Immature natural killer cell (primary cell): ENCODE results near the gene HAUS3. TPM values are rescaled to one million over a fixed set of nuclear protein-coding genes. Genes with fewer than 3 reads are reported as not detected.

Source experiments
- DNase-seq, 3 donors: peaks; one replicate each; pipeline ENCODE4 v3.0.0; 2022; ENCODE audit warnings: mixed read lengths in 1 of 3
- H3K27ac Mint-ChIP-seq, 6 donors: one replicate each; pipeline ENCODE4 v1.8.0; 2020; ENCODE audit warnings: mixed read lengths in 6 of 6, mild to moderate bottlenecking in 5 of 6, inconsistent platforms in 4 of 6, moderate library complexity in 3 of 6
- H3K27me3 Mint-ChIP-seq, 3 donors: one replicate each; pipeline ENCODE4 v1.8.0; 2020 to 2021; ENCODE audit warnings: low read depth in 3 of 3, mild to moderate bottlenecking in 3 of 3, mixed read lengths in 3 of 3, moderate library complexity in 3 of 3, inconsistent platforms in 1 of 3
- H3K36me3 Mint-ChIP-seq, 3 donors: one replicate each; pipeline ENCODE4 v1.8.0; 2020; ENCODE audit warnings: mixed read lengths in 3 of 3, inconsistent platforms in 2 of 3, mild to moderate bottlenecking in 2 of 3
- H3K4me1 Mint-ChIP-seq, 2 donors: one replicate each; pipeline ENCODE4 v1.8.0; 2020; ENCODE audit warnings: inconsistent platforms in 2 of 2, mild to moderate bottlenecking in 2 of 2, mixed read lengths in 2 of 2, moderate library complexity in 1 of 2
- H3K4me3 Mint-ChIP-seq, 5 donors: one replicate each; pipeline ENCODE4 v1.8.0; 2020; ENCODE audit warnings: mild to moderate bottlenecking in 5 of 5, mixed read lengths in 5 of 5, inconsistent platforms in 3 of 5, moderate library complexity in 3 of 5
- H3K9me3 Mint-ChIP-seq, 6 donors: one replicate each; pipeline ENCODE4 v1.8.0; 2020; ENCODE audit warnings: mild to moderate bottlenecking in 6 of 6, mixed read lengths in 6 of 6, inconsistent platforms in 4 of 6, moderate library complexity in 3 of 6
- polyA plus RNA-seq, 3 donors: library from polyadenylated mRNA; unstranded; fragments of 300-500 nt; fragmentation: Illumina TruSeq; gene quantifications; one replicate each; pipeline ENCODE4 v1.2.3, GENCODE V29; 2021

HAUS3 gene
- polyA plus RNA-seq = 10 to 100 TPM; 12.8 to 21.7 (median 16.5) TPM

GRCh38 chr4:2241410-2242353 lies at the start of gene HAUS3, which contains the start of gene POLN:
TSS of gene HAUS3 (minus strand) at chr4:2242121. CDS start at chr4:2240946, 1,175 bp downstream.
TSS of gene POLN (minus strand) at chr4:2242121. CDS start at chr4:2229231, 12,890 bp downstream.
- H3K9me3 Mint-ChIP-seq = no peaks in the 10 kb centered on the region
- peak within 1 kb of the TSS; percentile 83 to 92 (median 89) for H3K4me3 Mint-ChIP-seq
- peak; percentile 100 for DNase-seq
- H3K27me3 Mint-ChIP-seq = peaks cover 6 to 17% (median 14%) of the 10 kb centered on the region in 3 donors
- H3K27ac Mint-ChIP-seq = peak within 1 kb of the TSS; percentile 87 to 93 (median 90)
- H3K36me3 Mint-ChIP-seq = peaks cover 0 to 9% (median 5%) of the 10 kb centered on the region in 3 donors
- peaks cover 45 to 67% of the 10 kb centered on the region in 2 donors for H3K4me1 Mint-ChIP-seq

GRCh38 chr4:2290974-2291704 lies 49.2 kb upstream of the HAUS3 start:
- H3K4me3 Mint-ChIP-seq = peak overlapping the region; percentile 77 to 86 (median 80)
- peak overlapping the region; percentile 85 to 100 (median 97) for H3K27ac Mint-ChIP-seq
- peaks cover 0 to 20% (median 11%) of the 10 kb centered on the region in 3 donors for H3K36me3 Mint-ChIP-seq
- H3K4me1 Mint-ChIP-seq = peaks cover 28 to 34% of the 10 kb centered on the region in 2 donors
- DNase-seq = peak; percentile 93
- H3K9me3 Mint-ChIP-seq = no peaks in the 10 kb centered on the region
- peaks cover 11 to 16% (median 11%) of the 10 kb centered on the region in 3 donors for H3K27me3 Mint-ChIP-seq

- Mint-ChIP-seq H3K9me3 (no peaks in the 10 kb centered on the region), H3K27me3 (peaks cover 11 to 17% (median 11%) of the 10 kb centered on the region in 3 donors), H3K36me3 (peaks cover 0 to 21% (median 12%) of the 10 kb centered on the region in 3 donors), H3K27ac (peak overlapping the region; percentile 85 to 100 (median 97)), H3K4me3 (peak overlapping the region; percentile 77 to 86 (median 80)), H3K4me1 (peaks cover 28 to 30% of the 10 kb centered on the region in 2 donors)
- DNase-seq = no peak
Observed at GRCh38 chr4:2290488-2290887, 48.6 kb upstream of the HAUS3 start.

GRCh38 chr4:2289955-2290333 lies 48.0 kb upstream of the HAUS3 start:
- Mint-ChIP-seq H3K27me3 (peaks cover 11 to 18% (median 11%) of the 10 kb centered on the region in 3 donors), H3K9me3 (no peaks in the 10 kb centered on the region), H3K27ac (peak overlapping the region in 5 of 6 donors; percentile 96 to 100 (median 97)), H3K4me3 (peak overlapping the region in 3 of 5 donors; percentile 13 to 59 (median 49)), H3K4me1 (peaks cover 30% of the 10 kb centered on the region in 2 donors), H3K36me3 (peaks cover 0 to 23% (median 13%) of the 10 kb centered on the region in 3 donors)
- no peak for DNase-seq

GRCh38 chr4:2289311-2289954 lies 47.5 kb upstream of the HAUS3 start:
- peaks cover 0 to 21% (median 13%) of the 10 kb centered on the region in 3 donors for H3K36me3 Mint-ChIP-seq
- H3K4me1 Mint-ChIP-seq = peaks cover 31% of the 10 kb centered on the region in 2 donors
- H3K9me3 Mint-ChIP-seq = no peaks in the 10 kb centered on the region
- H3K4me3 Mint-ChIP-seq = peak overlapping the region in 2 of 5 donors; percentile 13 to 49
- DNase-seq = no peak
- H3K27me3 Mint-ChIP-seq = peaks cover 11 to 18% (median 11%) of the 10 kb centered on the region in 3 donors
- peak overlapping the region in 5 of 6 donors; percentile 96 to 100 (median 97) for H3K27ac Mint-ChIP-seq

- peaks cover 11 to 18% (median 11%) of the 10 kb centered on the region in 3 donors for H3K27me3 Mint-ChIP-seq
- H3K36me3 Mint-ChIP-seq = peaks cover 0 to 21% (median 17%) of the 10 kb centered on the region in 3 donors
- no peak overlapping the region for H3K4me3 Mint-ChIP-seq
- H3K9me3 Mint-ChIP-seq = no peaks in the 10 kb centered on the region
- no peak for DNase-seq
- H3K4me1 Mint-ChIP-seq = peaks cover 31 to 32% of the 10 kb centered on the region in 2 donors
- H3K27ac Mint-ChIP-seq = peak overlapping the region in 5 of 6 donors; percentile 57 to 100 (median 88)
Observed at GRCh38 chr4:2288051-2288541, 46.2 kb upstream of the HAUS3 start.

- no peaks in the 10 kb centered on the region for H3K9me3 Mint-ChIP-seq
- H3K27ac Mint-ChIP-seq = peak overlapping the region in 5 of 6 donors; percentile 57 to 100 (median 88)
- no peak overlapping the region for H3K4me3 Mint-ChIP-seq
- H3K4me1 Mint-ChIP-seq = peaks cover 33 to 36% of the 10 kb centered on the region in 2 donors
- H3K36me3 Mint-ChIP-seq = peaks cover 0 to 19% (median 14%) of the 10 kb centered on the region in 3 donors
- H3K27me3 Mint-ChIP-seq = peaks cover 11 to 19% (median 11%) of the 10 kb centered on the region in 3 donors
- DNase-seq = no peak
Observed at GRCh38 chr4:2287594-2287915, 45.6 kb upstream of the HAUS3 start.

- H3K27ac Mint-ChIP-seq = peak overlapping the region in 5 of 6 donors; percentile 54 to 100 (median 69)
- H3K4me1 Mint-ChIP-seq = peaks cover 36 to 37% of the 10 kb centered on the region in 2 donors
- H3K36me3 Mint-ChIP-seq = peaks cover 0 to 24% (median 16%) of the 10 kb centered on the region in 3 donors
- DNase-seq = no peak
- peaks cover 13 to 24% (median 15%) of the 10 kb centered on the region in 3 donors for H3K27me3 Mint-ChIP-seq
- H3K9me3 Mint-ChIP-seq = no peaks in the 10 kb centered on the region
- H3K4me3 Mint-ChIP-seq = peak overlapping the region in 1 of 5 donors; percentile 41
Observed at GRCh38 chr4:2286904-2287593, 45.1 kb upstream of the HAUS3 start.

- Mint-ChIP-seq H3K4me3 (no peak overlapping the region), H3K27ac (peak overlapping the region in 5 of 6 donors; percentile 74 to 100 (median 88)), H3K4me1 (peaks cover 41% of the 10 kb centered on the region in 2 donors), H3K36me3 (peaks cover 0 to 22% (median 16%) of the 10 kb centered on the region in 3 donors), H3K27me3 (peaks cover 13 to 22% (median 15%) of the 10 kb centered on the region in 3 donors), H3K9me3 (no peaks in the 10 kb centered on the region)
- no peak for DNase-seq
Observed at GRCh38 chr4:2285613-2286381, 43.9 kb upstream of the HAUS3 start.

- Mint-ChIP-seq H3K27ac (peak overlapping the region in 5 of 6 donors; percentile 74 to 100 (median 88)), H3K36me3 (peaks cover 0 to 20% (median 16%) of the 10 kb centered on the region in 3 donors), H3K9me3 (no peaks in the 10 kb centered on the region), H3K4me1 (peaks cover 38 to 44% of the 10 kb centered on the region in 2 donors), H3K4me3 (peak overlapping the region in 1 of 5 donors; percentile 20), H3K27me3 (peaks cover 12 to 21% (median 13%) of the 10 kb centered on the region in 3 donors)
- peak; percentile 48 to 61 (median 60) for DNase-seq
Observed at GRCh38 chr4:2284934-2285612, 43.2 kb upstream of the HAUS3 start.

GRCh38 chr4:2284161-2284933 lies 42.4 kb upstream of the HAUS3 start:
- DNase-seq = no peak
- Mint-ChIP-seq H3K4me3 (no peak overlapping the region), H3K9me3 (no peaks in the 10 kb centered on the region), H3K27me3 (peaks cover 12 to 22% (median 16%) of the 10 kb centered on the region in 3 donors), H3K4me1 (peaks cover 38 to 44% of the 10 kb centered on the region in 2 donors), H3K36me3 (peaks cover 0 to 20% (median 16%) of the 10 kb centered on the region in 3 donors), H3K27ac (peak overlapping the region in 5 of 6 donors; percentile 72 to 100 (median 100))
